Activated T-cell treated with anti-CD3 and anti-CD28 coated beads, Interleukin-2, amount 50 U/mL, for 1 hour (primary cell): ENCODE measurements around the gene SSU72.
"Not testable (repeated sequence)": the region's sequence is repeated elsewhere in the genome, so short reads cannot be mapped to it uniquely, and the experiment has no call there.

ENCODE experiments used
- DNase-seq: peaks from one replicate; pipeline ENCODE4 v3.0.0-alpha.2; 2020

The SSU72 gene

DNA sequence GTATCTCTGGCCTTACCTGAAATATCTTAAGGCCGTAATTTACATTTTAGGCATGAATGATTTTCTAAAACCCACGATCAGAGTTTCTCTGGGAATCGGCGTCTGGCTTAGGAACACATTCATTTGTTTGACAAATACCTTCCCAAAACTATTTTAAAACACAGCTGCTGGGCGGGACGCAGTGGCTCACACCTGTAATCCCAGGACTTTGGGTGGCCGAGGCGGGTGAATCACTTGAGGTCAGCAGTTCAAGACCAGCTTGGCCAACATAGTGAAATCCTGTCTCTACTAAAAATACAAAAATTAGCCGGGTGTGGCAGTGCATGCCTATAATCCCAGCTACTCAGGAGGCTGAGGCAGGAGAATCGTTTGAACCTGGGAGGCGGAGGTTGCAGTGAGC, 17.7 kb downstream of the SSU72 start:
- DNase-seq, result not testable (repeated sequence)

DNA sequence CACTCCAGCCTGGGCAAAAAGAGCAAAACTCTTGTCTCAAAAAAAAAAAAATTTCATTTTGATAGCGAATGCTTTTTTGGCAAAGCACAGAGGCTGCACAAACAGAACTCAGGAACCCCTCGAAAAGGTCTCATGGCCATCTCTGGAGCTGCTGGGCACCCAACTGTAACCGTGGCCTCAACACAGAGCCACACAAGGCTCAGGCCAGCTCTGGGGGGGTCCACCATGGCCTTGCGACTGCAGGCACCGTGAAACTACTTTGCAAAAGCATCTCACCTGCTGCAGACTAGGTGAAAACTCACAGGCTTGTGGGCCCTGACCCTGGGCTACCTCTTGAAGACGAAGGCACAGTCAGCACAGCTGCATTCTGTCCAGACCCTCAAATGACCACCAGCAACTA, 18.2 kb downstream of the SSU72 start:
- no peak for DNase-seq

- no peak for DNase-seq
Measured at GRCh38 chr1:1554926-1555915, 19.4 kb downstream of the SSU72 start.

DNA sequence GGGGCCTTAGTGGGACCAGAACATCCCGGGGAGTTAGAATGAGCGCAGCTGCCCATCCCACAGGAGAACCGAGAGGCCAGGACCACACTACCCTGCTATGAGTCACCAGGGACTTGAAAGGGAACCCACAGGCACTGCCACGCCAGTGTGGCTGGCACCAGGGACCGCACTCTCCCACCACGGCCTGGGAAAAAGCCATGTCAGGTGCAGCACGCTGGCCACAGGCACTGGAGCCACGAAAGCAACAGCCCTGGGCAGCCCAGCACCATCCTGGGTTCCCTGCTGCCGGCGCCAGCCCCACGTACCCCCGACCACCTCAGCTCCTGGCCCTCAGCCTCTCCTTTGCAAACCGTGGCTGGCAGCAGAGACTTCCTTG, 20.1 kb downstream of the SSU72 start:
- no peak for DNase-seq

GRCh38 chr1:1553821-1554494, 20.7 kb downstream of the SSU72 start:
- DNase-seq, result no peak

- no peak for DNase-seq
Measured at GRCh38 chr1:1552263-1552639, 22.4 kb downstream of the SSU72 start.

DNA sequence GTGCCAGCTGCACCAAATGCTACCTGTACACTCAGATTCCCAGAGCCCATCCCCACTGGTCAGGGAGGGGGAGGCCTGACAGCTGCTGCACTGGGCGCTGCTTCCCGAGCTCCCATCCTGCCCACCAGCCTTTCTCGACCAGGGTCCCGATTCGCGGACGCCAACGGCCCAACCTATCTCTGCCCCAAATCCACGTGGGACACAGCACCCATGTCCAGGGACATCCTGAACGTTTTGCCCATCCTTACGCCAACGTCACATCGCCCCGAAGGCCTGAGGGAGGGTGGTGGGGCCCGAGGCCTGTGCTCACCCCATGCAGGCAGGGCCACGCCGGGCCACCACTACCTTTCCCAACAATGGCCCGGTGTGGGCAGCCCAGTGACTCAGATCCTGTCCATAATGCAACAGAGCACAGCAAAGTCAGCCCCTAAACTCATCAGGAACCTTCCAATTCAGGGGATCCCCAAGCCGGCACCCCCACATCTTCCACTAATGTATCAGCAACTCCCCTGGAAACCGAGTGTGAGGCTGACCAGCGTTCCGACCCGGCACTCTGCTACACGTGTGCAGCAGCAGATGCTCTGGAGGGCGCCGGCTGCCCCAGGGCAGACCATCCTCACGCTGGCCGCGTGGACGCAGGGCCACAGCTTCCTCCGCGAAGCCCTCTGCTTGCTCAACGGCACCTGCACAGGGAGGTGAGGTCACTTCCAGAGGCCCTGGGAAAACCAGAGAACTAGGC, 23.0 kb downstream of the SSU72 start:
- no peak for DNase-seq

- no peak for DNase-seq
Measured at GRCh38 chr1:1550591-1551432, 23.9 kb downstream of the SSU72 start.

GRCh38 chr1:1550087-1550486, 24.6 kb downstream of the SSU72 start:
- no peak for DNase-seq

GRCh38 chr1:1548591-1548990, 26.1 kb downstream of the SSU72 start:
- no peak for DNase-seq

GRCh38 chr1:1547476-1547875, 27.2 kb downstream of the SSU72 start:
- no peak for DNase-seq

DNA sequence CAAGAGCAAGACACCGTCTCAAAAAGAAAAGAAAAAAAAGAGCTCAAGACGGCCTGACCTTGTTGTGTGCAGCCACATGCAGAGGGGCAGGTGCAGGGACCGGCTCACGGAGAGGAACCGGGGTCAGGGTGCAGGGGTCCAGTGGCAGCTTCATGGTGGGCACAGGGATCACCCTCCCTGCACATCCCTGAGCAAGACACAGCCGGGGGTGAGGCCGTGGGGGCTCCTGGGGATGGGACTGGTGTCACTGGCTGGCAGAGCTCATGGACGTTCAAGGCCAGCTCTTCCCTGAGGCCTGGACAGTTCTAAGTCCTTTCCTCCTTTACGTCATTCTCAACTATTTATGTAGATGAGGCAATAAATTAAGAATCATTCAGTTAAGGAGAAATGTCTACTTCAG, 27.7 kb downstream of the SSU72 start:
- DNase-seq, result no peak

- no peak for DNase-seq
Measured at GRCh38 chr1:1545946-1546737, 28.5 kb downstream of the SSU72 start.

- DNase-seq, result no peak
Measured at GRCh38 chr1:1544544-1544943, 30.1 kb downstream of the SSU72 start.

DNA sequence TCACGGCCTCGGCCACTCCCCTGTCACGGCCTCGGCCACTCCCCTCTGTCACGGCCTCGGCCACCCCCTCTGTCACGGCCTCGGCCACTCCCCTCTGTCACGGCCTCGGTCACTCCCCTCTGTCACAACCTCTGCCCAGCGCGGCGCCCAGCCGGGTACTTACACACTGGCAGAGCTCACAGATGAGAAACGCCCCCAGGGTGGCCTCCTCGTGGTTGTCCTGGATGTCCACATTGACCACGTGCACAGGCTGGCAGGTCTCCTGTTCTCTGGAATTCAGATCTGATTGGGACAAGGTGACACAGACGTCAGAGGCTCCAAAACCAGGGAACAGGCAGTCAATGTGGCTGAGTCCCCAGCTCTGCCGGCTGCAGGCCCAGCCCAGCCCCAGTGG, 31.0 kb downstream of the SSU72 start:
- no peak for DNase-seq

- no peak for DNase-seq
Measured at GRCh38 chr1:1542766-1543705, 31.6 kb downstream of the SSU72 start.

DNA sequence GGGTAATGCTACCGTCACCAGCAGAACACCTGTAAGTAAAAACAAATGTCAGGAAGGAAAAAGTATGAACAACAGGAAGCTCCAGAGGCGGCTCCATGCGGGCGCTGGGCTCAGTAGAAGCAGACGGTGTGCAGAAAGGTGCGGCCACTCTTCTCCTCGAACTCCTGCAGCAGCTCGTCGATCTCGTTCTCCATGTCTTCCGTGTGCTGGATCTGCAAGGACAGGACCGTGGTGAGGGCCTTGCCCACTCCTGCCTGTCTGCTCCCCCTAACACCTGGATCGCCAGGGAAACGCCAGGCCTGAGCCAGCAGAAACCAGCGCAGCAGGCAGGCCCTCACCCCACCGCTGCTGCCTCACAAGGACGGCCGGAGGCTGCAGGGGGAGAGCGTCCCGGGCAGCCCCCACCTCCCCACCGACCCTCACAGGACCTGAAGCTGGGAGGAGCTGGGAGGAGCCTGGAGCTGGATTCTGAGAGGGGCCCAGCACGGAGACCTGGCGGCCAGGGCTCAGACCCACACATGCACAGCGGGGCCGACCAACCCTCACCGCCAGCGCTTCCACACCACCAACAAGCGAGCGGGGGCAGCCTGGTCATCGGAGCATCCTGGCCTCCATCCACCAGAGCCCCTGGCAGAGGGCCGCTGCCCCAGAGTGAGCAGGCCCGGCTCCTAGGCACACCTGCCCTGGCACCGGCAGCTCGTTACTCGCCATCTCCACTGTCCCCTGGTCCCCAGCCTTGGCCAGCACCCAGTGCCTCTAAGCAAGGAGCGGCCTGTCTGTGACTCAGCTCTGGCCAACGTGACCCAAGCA, 32.5 kb downstream of the SSU72 start:
- DNase-seq, result no peak

GRCh38 chr1:1540818-1541628, 33.6 kb downstream of the SSU72 start:
- DNase-seq, result no peak
